ENCODE results near the gene TSPAN13.

DNA sequence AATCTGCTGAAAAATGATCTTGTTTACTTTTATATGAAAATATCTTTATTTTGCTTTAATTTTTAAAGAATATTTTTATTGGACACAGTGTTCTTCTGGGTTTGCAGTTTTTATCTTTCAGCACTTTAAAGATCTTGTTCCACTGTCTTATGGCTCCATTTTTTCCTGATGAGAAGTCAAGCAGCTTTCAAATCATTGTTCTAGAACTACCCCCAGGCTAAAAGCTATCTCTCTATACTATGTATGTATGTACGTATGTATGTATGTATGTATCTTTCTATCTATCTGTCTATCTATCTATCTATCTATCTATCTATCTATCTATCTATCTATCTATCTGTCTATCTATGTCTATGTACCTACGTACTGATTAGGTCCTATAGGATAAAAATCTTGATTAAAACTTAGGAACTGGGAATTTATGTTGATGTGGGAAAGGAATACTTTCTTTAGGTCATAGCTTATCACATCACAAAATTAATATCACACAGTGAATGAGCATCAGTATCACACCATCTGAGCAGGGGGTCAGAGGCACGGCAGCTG, 35.4 kb upstream of the TSPAN13 start:
- TF ChIP-seq CTCF (IDR thresholded peaks at IDR 0.05; ENCODE audit: low read depth, low read length): no peak
- no peak for TF ChIP-seq EZH2phosphoT487 (IDR thresholded peaks at IDR 0.05; ENCODE audit: low read depth)

All from OCI-LY3 (cell line).